HG03460 (cell line): ENCODE data around the gene DNAAF6.
"Not testable (repeated sequence)": the region's sequence is repeated elsewhere in the genome, so short reads cannot be mapped to it uniquely, and the experiment has no call there.

Experiments
- ATAC-seq: cut with Tn5 transposase; IDR thresholded peaks from one replicate; pipeline ENCODE4 v1.9.1; 2021; ENCODE audit not compliant: unreplicated experiment

DNAAF6 gene

DNA sequence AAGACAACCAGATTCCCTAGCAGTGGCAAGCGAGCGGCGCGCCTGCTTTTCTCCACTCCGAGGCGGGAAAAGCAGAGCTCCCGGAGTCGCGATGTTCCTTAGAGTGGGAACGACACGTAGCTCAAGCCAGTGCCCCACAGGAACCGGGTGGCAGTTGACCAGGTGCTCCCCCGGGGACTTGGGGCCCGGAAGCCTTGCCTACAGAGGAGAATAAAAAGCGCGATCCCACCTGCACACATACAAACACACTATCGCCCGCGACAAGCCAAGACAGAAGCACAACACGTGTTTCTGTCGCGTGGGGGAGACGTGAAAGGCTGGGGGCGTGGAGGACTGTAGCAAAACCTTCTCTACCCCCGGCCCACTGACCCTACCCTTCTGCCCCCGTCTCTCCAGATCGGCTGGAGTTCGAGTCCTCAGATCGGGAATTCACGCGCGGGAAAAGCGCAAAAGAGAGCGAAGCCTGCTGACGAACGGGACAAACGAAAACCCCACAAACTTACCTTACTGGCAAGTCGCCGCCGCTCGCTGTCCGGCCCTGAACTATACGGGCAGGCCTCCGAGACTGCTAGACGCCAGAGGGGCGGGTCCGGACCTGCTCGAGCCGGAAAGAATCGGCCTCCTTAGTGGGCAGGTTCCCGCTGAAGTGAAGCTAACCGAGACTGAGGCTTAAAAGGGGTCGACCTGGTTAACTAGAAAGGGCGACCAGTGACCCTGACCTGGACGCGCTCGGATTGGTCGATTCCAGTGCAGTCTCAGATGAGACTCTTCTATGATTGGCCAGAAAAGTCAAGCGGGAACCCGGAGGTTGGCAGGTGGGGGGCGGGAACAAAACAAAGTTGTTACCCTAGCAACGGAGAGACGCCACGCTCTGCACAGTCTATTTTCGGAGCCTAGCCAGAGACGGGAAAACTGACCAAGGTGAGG, at the start of gene DNAAF6, which contains the start of gene NUP62CL:
Gene DNAAF6, plus strand, starts transcription at position 842 of the 927 bp plus-strand sequence. CDS start 6,265 bp downstream, outside the sequence.
Gene NUP62CL, minus strand, starts transcription at position 664 of the 927 bp plus-strand sequence. CDS start 31,287 bp downstream, outside the sequence.
- ATAC-seq: peak; percentile 97

DNA sequence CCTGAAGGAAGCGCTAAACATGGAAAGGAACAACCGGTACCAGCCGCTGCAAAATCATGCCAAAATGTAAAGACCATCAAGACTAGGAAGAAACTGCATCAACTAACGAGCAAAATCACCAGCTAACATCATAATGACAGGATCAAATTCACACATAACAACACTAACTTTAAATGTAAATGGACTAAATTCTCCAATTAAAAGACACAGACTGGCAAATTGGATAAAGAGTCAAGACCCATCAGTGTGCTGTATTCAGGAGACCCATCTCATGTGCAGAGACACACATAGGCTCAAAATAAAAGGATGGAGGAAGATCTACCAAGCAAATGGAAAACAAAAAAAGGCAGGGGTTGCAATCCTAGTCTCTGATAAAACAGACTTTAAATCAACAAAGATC, 48.8 kb upstream of the DNAAF6 start:
- ATAC-seq: not testable (repeated sequence)

DNA sequence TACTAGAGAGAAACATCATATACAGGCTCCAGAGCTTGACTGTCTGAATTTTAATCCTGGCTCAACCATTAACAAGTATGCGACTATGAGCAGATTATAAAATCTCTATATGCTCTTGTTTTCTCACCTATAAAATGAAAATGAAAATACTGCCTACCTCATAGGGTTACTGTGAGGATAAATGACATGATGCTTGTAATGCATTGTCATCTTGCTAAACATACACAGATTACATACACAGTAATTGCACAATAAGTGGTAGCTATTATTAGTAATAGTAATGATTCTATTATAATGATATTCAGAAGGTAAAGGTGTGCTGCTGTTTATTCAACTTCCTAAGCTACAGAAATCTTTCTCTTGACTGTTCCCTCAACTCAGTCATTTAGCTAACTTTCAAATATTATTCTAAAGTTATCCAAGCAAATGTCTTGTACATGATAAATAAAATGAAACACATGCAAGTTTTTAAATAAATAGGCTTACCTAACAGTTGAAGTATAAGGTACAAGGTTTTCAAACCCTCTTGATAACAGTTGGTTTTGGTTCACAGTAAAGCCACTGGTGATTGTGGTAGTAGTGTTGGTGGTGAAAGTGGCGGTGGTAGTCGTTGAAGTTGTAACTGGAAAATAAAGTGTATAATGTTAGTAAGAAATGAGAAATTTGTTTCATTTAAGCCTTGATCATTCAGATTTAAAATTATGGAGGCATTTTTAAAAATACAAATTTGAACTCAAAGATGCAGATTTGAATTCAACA, 39.1 kb upstream of the DNAAF6 start:
- no peak for ATAC-seq

GRCh38 chrX:107168257-107168656, 38.2 kb upstream of the DNAAF6 start:
- no peak for ATAC-seq

DNA sequence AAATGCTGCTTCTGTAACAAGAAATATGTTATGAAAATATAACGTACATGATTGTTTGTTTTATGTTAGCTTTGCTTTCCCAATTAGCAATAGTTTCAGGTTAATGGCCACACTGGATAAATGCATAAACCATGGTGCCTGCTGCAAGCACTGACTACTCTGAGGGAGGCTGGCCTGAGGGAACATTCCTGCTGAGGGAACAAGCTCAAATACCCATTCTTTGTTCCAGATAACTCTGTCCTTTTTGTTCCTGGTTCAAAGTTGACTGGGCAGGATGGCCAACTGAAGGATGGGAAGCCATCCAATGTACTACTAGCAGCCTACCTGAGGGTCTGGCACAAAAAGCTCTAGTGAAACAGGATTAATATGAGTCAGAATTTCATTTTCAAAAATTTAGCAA, 37.7 kb upstream of the DNAAF6 start:
- ATAC-seq: no peak

GRCh38 chrX:107171369-107172102, 34.9 kb upstream of the DNAAF6 start:
- ATAC-seq: no peak

GRCh38 chrX:107197319-107197718, 9.1 kb upstream of the DNAAF6 start:
- ATAC-seq: no peak

- ATAC-seq: not testable (repeated sequence)
These were observed 8.3 kb upstream of the DNAAF6 start for GRCh38 chrX:107198074-107198473.

GRCh38 chrX:107199491-107199890, 6.9 kb upstream of the DNAAF6 start:
- no peak for ATAC-seq

GRCh38 chrX:107204068-107204605, 2.3 kb upstream of the DNAAF6 start:
- ATAC-seq: no peak

- no peak for ATAC-seq
These were observed 270 bp downstream of the DNAAF6 start for GRCh38 chrX:107206697-107207065.

DNA sequence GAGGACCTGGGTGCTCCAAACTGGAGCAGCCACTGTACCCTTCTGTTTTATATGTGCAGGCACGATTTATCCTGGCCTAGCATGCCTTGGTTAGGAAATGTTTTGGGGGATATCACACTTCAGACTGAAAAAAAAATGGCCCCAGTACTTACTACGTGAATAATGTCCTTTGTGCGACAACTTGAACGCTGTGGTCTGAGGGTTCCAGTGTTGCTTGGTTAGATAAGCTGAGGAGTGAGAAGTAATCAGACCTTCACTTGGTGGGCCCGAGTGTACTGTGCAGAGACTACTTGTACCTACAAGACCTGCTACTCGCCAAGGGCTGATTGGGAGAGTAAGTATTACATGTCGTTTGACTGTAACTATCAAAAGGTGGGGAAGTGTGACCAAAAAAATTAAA, 678 bp downstream of the DNAAF6 start:
- no peak for ATAC-seq

DNA sequence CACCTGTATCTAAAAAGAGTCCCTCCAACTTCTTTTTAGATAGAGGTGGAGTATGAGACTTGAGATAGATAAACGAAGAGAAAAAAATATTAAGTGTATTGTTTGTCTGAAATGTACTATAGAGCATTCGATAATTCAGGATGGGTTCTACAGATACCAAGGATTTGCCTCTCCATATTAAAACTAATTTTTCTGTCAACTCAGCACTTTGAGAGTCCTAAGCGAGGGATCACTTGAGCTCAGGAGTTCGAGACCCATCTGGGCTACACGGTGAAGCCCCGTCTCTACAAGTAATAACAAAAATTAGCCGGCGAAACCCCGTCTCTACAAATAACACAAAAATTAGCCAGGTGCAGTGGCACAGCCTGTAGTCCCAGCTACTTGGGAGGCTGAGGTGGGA, 1.5 kb downstream of the DNAAF6 start:
- ATAC-seq: no peak

GRCh38 chrX:107213477-107213876, 7.1 kb downstream of the DNAAF6 start:
- no peak for ATAC-seq

DNA sequence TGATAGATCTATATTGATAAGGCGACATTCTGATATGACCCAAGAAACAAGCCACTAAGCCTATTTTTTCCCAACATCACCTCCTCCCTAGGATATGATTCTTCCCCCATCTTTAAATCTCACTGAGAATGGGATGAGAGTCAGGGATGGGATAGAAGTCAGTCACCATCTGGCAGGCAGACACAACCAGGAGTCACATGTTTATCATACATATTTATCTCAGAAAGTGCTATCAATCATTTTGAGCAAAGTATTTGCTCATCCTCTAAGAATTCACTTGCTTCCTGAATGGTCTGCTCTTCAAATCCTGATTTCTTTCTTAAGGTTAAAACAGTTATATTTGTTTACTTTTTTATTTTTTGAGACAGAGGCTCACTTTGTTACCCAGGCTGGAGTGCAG, 20.3 kb downstream of the DNAAF6 start:
- no peak for ATAC-seq

DNA sequence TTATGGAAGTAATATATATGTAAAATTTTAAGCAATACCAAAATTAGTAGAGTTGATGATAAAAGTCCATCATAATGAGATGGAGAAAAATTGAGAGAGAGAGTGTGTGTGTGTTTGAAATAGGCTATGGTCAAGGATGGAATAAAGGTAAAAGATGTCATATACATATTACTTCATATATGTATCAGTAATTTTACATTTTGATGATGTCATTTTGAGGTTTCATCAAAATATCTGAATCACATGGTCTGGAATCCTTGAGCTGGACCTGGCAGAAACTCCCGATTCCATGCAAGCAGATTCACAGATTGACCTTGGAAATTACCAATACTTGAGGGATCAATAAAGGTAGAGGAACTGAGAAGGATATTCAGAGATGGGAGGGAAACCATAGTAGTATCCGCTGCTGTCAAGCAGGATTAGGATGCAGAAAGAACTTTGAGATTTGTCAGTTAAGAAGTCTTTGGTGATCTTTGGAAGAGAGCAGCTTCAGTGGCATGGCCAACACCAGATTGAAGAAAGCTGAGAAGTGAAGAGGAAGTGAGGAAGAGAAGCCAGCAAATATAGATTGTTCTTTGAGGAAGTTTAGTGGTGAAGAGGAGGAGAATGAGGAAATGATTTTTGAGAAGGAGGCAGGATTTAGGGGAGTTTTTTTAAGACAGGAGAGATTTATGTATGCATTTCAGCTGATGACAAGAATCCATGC, 21.5 kb downstream of the DNAAF6 start:
- ATAC-seq: no peak

DNA sequence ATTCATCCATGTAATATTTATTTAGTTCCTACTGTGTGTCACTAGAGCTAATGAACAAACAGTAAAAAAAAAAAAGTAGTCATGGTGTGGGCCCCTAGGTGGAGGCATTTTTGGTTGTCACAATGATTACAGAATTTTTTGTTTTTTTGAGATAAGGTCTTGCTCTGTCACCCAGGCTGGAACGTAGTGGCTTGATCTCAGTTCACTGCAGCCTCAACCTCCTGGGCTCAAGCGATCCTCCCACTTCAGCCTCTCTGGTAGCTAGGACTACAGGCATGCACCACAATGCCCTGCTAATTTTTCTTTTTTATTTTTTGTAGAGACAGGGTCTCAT, 22.0 kb downstream of the DNAAF6 start:
- ATAC-seq: no peak

- no peak for ATAC-seq
These were observed 66.1 kb downstream of the DNAAF6 start for GRCh38 chrX:107272431-107272921.

DNA sequence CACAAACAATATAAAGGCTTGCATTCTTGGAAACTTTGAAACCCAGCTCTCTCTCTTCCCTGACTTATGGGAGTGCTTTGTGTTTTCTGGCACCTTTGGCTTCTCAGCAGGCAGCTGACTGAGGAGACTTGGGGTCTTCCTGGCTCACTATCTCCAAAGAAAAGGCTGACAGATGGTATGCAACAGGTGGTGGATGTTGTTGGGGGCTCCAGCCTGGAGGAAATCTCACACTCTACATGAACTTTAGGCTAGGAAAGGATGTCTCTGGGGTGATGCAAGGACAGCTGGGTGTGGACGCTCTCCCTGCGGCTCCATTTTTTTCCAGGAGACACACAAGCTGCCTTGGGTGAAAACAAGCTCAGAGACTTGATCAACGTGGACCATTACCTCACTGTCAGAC, 67.4 kb downstream of the DNAAF6 start:
- ATAC-seq: no peak

- no peak for ATAC-seq
These were observed 82.3 kb downstream of the DNAAF6 start for GRCh38 chrX:107288676-107289075.
